Liver (tissue), 3 donors: ENCODE measurements around the gene BORCS5.

ENCODE experiments used
- ATF3 ChIP-seq: IDR thresholded peaks from 2 replicates; pipeline ENCODE4 v1.6.1; 2016; ENCODE audit warnings: antibody characterized with exemption
- CTCF ChIP-seq: fragments of 150-350 bp; IDR thresholded peaks from 2 replicates; pipeline ENCODE4 v1.5.1; 2017; ENCODE audit warnings: improper control_type of control experiment, low read depth, low read length; ENCODE audit not compliant: missing input control
- EGR1 ChIP-seq, 2 donors: IDR thresholded peaks; 2 replicates each; pipeline ENCODE4 v1.6.1; 2016 to 2018; ENCODE audit warnings: antibody characterized with exemption in 2 of 2, low read depth in 2 of 2
- FOXA1 ChIP-seq: IDR thresholded peaks from 2 replicates; pipeline ENCODE4 v1.6.1; 2016; ENCODE audit warnings: antibody characterized with exemption
- FOXA2 ChIP-seq: IDR thresholded peaks from 2 replicates; pipeline ENCODE4 v1.6.1; 2016; ENCODE audit warnings: antibody characterized with exemption
- GABPA ChIP-seq, 2 donors: IDR thresholded peaks in 1 of 2; conservative IDR thresholded peaks in 1 of 2; 2 replicates each; pipeline ENCODE4 v1.6.1; 2016; ENCODE audit warnings: antibody characterized with exemption in 2 of 2, mild to moderate bottlenecking in 1 of 2, moderate library complexity in 1 of 2
- HNF4G ChIP-seq: IDR thresholded peaks from 2 replicates; pipeline ENCODE4 v1.6.1; 2016; ENCODE audit warnings: antibody characterized with exemption
- JUND ChIP-seq, 2 donors: IDR thresholded peaks; 2 replicates each; pipeline ENCODE4 v1.6.1; 2016; ENCODE audit warnings: antibody characterized with exemption in 2 of 2
- MAX ChIP-seq: IDR thresholded peaks from 2 replicates; pipeline ENCODE4 v1.6.1; 2016; ENCODE audit warnings: antibody characterized with exemption
- RAD21 ChIP-seq, 2 donors: IDR thresholded peaks; 2 replicates each; pipeline ENCODE4 v1.6.1; 2016; ENCODE audit warnings: antibody characterized with exemption in 2 of 2, mild to moderate bottlenecking in 2 of 2
- REST ChIP-seq: IDR thresholded peaks from 2 replicates; pipeline ENCODE4 v1.6.1; 2016; ENCODE audit warnings: antibody characterized with exemption, mild to moderate bottlenecking
- SP1 ChIP-seq: IDR thresholded peaks from 2 replicates; pipeline ENCODE4 v1.6.1; 2018; ENCODE audit warnings: antibody characterized with exemption, mild to moderate bottlenecking
- TAF1 ChIP-seq: conservative IDR thresholded peaks from 2 replicates; pipeline ENCODE4 v1.6.1; 2016; ENCODE audit warnings: antibody characterized with exemption, mild to moderate bottlenecking
- YY1 ChIP-seq: IDR thresholded peaks from 2 replicates; pipeline ENCODE4 v1.6.1; 2016; ENCODE audit warnings: antibody characterized with exemption, mild to moderate bottlenecking
- donor health status: healthy.
- donor health status: healthy.

- TF ChIP-seq CTCF (no peak), RAD21 (IDR thresholded peaks at IDR 0.05) (no peak), ATF3 (no peak), YY1 (no peak), REST (no peak), MAX (no peak), SP1 (no peak), GABPA (IDR thresholded peaks at IDR 0.05 in 1 of 2, conservative IDR thresholded peaks at IDR 0.05 in 1 of 2) (no peak), TAF1 (no peak), EGR1 (IDR thresholded peaks at IDR 0.05; ENCODE audit: low read depth in 2 of 2) (no peak), FOXA2 (no peak), FOXA1 (no peak), HNF4G (no peak), JUND (IDR thresholded peaks at IDR 0.05) (no peak)
Observed at GRCh38 chr12:12357719-12358461, 1.0 kb downstream of the BORCS5 start.
